Neural progenitor cell (in vitro differentiated cells): Measurements from ENCODE around the gene SLC20A1. TPM values are rescaled to one million over a fixed set of nuclear protein-coding genes. Genes with fewer than 3 reads are reported as not detected.

Experiments
- DNase-seq: peaks from one replicate; pipeline ENCODE4 v3.0.0-alpha.2; 2016; ENCODE audit warnings: low spot score
- H2AFZ ChIP-seq: fragments of 200-600 bp; sonication (generic); replicated peaks from 2 replicates; pipeline ENCODE4 v1.6.1; 2016; ENCODE audit warnings: antibody characterized with exemption
- H3F3A ChIP-seq: fragments of 200-600 bp; sonication (generic); 2 replicates; pipeline ENCODE4 v1.6.1; 2016; ENCODE audit warnings: antibody characterized with exemption, low read depth
- H3K27ac ChIP-seq: fragments of 200-600 bp; sonication (generic); 2 replicates; pipeline ENCODE4 v1.5.1; 2016; ENCODE audit warnings: mild to moderate bottlenecking
- H3K27me3 ChIP-seq: fragments of 200-600 bp; sonication (generic); 2 replicates; pipeline ENCODE4 v1.6.1; 2016; ENCODE audit warnings: mild to moderate bottlenecking, moderate library complexity
- H3K36me3 ChIP-seq: fragments of 200-600 bp; sonication (generic); 2 replicates; pipeline ENCODE4 v1.5.1; 2016
- H3K4me1 ChIP-seq: fragments of 200-600 bp; sonication (generic); 2 replicates; pipeline ENCODE4 v1.6.1; 2016; ENCODE audit warnings: mixed run types
- H3K4me2 ChIP-seq: fragments of 200-600 bp; sonication (generic); 2 replicates; pipeline ENCODE4 v1.6.1; 2016
- H3K4me3 ChIP-seq: fragments of 200-600 bp; sonication (generic); 2 replicates; pipeline ENCODE4 v1.5.1; 2016
- H3K79me2 ChIP-seq: fragments of 200-600 bp; sonication (generic); 2 replicates; pipeline ENCODE4 v1.6.1; 2016; ENCODE audit warnings: low read depth
- H3K9ac ChIP-seq: fragments of 200-600 bp; sonication (generic); 2 replicates; pipeline ENCODE4 v1.6.1; 2016
- H3K9me3 ChIP-seq: fragments of 200-600 bp; sonication (generic); 2 replicates; pipeline ENCODE4 v1.5.1; 2016; ENCODE audit warnings: low read depth
- H4K20me1 ChIP-seq: fragments of 200-600 bp; sonication (generic); 2 replicates; pipeline ENCODE4 v1.6.1; 2016; ENCODE audit warnings: low read depth
- H3K27ac Mint-ChIP-seq: 3 replicates; pipeline ENCODE4 v1.8.0; 2021; ENCODE audit warnings: mixed read lengths
- H3K27me3 Mint-ChIP-seq: 2 replicates; pipeline ENCODE4 v1.8.0; 2022; ENCODE audit warnings: low read depth, mild to moderate bottlenecking, inconsistent platforms, moderate library complexity, mixed read lengths; ENCODE audit not compliant: insufficient read depth
- H3K36me3 Mint-ChIP-seq: 3 replicates; pipeline ENCODE4 v1.8.0; 2021; ENCODE audit warnings: mixed read lengths
- H3K4me1 Mint-ChIP-seq: 3 replicates; pipeline ENCODE4 v1.8.0; 2021; ENCODE audit warnings: mixed read lengths
- H3K4me3 Mint-ChIP-seq: 3 replicates; pipeline ENCODE4 v1.8.0; 2021; ENCODE audit warnings: mild to moderate bottlenecking, moderate library complexity, mixed read lengths
- H3K9me3 Mint-ChIP-seq: 3 replicates; pipeline ENCODE4 v1.8.0; 2020; ENCODE audit warnings: mixed read lengths
- EZH2 ChIP-seq: fragments of 200-600 bp; sonication (generic); IDR thresholded peaks from 2 replicates; pipeline ENCODE4 v1.6.1; 2017; ENCODE audit warnings: antibody characterized with exemption, mild to moderate bottlenecking, moderate library complexity
- EZH2phosphoT487 ChIP-seq: fragments of 200-600 bp; sonication (generic); IDR thresholded peaks from 2 replicates; pipeline ENCODE4 v1.6.1; 2017; ENCODE audit warnings: antibody characterized with exemption
- total RNA-seq: library from RNA; depleted of rRNA; stranded (reverse); fragments of >200 nt; gene quantifications from 2 replicates; pipeline ENCODE4 v1.2.3, GENCODE V29; 2015; ENCODE audit warnings: low replicate concordance
- TF ChIP-seq, protein P1 (sequence below): fragments of 200-600 bp; sonication (generic); IDR thresholded peaks from 2 replicates; pipeline ENCODE4 v1.5.1; 2017; ENCODE audit warnings: antibody characterized with exemption, mild to moderate bottlenecking

The SLC20A1 gene
- total RNA-seq, 1 donor from 2014 or later = 61.1 TPM

DNA sequence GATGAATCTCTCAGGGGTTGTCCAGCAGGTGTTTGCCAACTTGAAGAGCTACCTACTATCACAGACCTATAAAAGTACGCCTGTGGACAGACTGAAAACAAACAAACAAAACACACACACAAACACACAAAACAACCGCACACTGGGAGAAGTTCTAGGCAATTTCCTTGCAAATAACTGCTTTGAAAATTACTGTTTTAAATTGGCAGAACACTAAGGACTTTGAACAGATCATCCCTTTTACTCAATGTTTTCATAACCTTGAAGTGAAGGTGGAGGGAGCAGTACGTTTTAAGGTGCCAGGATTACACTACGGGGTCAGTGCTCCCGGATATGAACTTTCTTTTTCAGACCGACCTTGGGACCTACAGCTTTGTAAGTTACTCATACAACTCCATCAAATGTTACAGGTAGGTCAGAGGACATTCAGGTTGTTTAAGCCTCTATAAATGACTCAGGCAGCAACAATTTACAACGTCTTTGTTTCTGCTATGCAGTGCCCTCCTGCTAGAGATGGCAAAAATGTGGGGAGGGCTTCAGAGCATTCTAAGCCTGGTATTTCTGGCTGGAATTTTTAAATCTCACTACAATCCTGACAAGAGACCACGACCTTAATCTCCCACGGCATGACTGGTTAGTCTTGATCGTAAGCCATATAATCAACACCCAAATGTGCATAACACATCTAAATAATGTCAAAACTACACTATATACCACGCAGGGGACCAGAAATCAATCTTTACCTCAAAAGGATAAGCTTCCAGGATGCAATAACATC is 1.4 kb upstream of the SLC20A1 start:
- Histone ChIP-seq H3K4me3 (peak overlapping the region; percentile 91), H3K27me3 (peaks cover 28% of the 10 kb centered on the region), H3K36me3 (peaks cover 17% of the 10 kb centered on the region), H3K9ac (no peak overlapping the region), H3K9me3 (no peaks in the 10 kb centered on the region), H4K20me1 (peaks cover 15% of the 10 kb centered on the region), H3K27ac (no peak overlapping the region), H2AFZ (no peak overlapping the region), H3F3A (peaks cover 4% of the 10 kb centered on the region), H3K4me1 (peaks cover 26% of the 10 kb centered on the region), H3K79me2 (peaks cover 35% of the 10 kb centered on the region), H3K4me2 (peak overlapping the region; percentile 81)
- H3K9me3 Mint-ChIP-seq = no peaks in the 10 kb centered on the region
- peaks cover 17% of the 10 kb centered on the region for H3K36me3 Mint-ChIP-seq
- H3K27me3 Mint-ChIP-seq = peaks cover 10% of the 10 kb centered on the region
- no peak for TF ChIP-seq EZH2phosphoT487
- peak; percentile 16 for TF ChIP-seq EZH2
- H3K4me3 Mint-ChIP-seq = peak overlapping the region; percentile 90
- H3K4me1 Mint-ChIP-seq = peaks cover 41% of the 10 kb centered on the region
- peak; percentile 30 for DNase-seq
- no peak overlapping the region for H3K27ac Mint-ChIP-seq

DNA sequence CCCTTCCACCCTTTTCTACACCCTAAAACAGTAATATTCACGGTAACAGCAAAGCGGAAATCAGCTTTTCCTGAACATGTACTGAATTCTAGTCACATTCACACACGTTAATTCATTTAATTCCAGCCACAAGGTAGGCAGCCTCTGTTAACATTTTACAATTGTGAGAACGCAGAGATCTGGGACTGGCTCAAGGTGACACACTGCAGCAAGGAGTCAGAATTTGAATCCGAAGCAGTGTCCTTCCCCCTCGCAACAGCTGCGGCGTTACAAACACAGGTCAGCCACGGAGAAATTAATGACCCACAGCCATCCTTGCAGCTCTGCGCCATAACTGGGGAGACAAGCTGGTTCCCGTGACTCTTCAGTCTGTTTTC is 818 bp upstream of the SLC20A1 start:
- no peak for DNase-seq
- Histone ChIP-seq H3K36me3 (peaks cover 19% of the 10 kb centered on the region), H3K4me1 (peaks cover 26% of the 10 kb centered on the region), H3K27me3 (peaks cover 28% of the 10 kb centered on the region), H3F3A (peaks cover 4% of the 10 kb centered on the region), H3K9me3 (no peaks in the 10 kb centered on the region), H3K9ac (no peak overlapping the region), H3K79me2 (peaks cover 41% of the 10 kb centered on the region), H4K20me1 (peaks cover 15% of the 10 kb centered on the region), H3K27ac (no peak overlapping the region), H3K4me2 (peak overlapping the region; percentile 81), H3K4me3 (peak overlapping the region; percentile 91), H2AFZ (no peak overlapping the region)
- TF ChIP-seq EZH2phosphoT487 = no peak
- TF ChIP-seq, protein P1, sequence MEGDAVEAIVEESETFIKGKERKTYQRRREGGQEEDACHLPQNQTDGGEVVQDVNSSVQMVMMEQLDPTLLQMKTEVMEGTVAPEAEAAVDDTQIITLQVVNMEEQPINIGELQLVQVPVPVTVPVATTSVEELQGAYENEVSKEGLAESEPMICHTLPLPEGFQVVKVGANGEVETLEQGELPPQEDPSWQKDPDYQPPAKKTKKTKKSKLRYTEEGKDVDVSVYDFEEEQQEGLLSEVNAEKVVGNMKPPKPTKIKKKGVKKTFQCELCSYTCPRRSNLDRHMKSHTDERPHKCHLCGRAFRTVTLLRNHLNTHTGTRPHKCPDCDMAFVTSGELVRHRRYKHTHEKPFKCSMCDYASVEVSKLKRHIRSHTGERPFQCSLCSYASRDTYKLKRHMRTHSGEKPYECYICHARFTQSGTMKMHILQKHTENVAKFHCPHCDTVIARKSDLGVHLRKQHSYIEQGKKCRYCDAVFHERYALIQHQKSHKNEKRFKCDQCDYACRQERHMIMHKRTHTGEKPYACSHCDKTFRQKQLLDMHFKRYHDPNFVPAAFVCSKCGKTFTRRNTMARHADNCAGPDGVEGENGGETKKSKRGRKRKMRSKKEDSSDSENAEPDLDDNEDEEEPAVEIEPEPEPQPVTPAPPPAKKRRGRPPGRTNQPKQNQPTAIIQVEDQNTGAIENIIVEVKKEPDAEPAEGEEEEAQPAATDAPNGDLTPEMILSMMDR = no peak
- peak; percentile 5 for TF ChIP-seq EZH2
- Mint-ChIP-seq H3K4me3 (peak overlapping the region; percentile 90), H3K9me3 (no peaks in the 10 kb centered on the region), H3K4me1 (peaks cover 41% of the 10 kb centered on the region), H3K27ac (no peak overlapping the region), H3K36me3 (peaks cover 20% of the 10 kb centered on the region), H3K27me3 (peaks cover 10% of the 10 kb centered on the region)

DNA sequence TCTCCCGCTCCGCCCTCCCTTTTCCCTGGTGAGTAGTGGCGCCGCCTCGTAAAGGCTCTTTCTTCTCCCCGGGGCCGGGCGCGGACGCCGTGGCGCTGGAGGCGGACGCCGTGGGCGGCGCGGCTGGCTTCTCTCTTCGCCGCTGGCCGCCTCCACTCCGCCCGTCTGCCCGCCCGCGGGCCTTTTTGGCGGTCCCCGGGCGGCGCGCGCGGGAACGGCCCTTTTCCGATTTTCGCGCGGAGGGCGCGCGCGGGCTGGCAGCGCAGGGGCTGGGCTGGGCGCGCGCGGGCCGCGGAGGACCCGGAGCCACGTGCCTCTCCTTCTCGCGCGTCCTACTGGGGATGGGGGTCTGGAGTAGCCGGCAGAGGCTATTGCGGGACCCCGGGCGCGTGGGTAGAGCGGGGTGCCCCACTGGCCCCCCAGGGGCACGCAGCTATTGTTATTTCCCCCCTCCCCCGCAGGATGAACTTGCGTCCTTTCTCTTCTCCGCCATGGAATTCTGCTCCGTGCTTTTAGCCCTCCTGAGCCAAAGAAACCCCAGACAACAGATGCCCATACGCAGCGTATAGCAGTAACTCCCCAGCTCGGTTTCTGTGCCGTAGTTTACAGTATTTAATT is 472 bp downstream of the SLC20A1 start:
- peak overlapping the region; percentile 42 for H3K27ac ChIP-seq
- TF ChIP-seq EZH2 (no peak), EZH2phosphoT487 (no peak)
- TF ChIP-seq, protein P1 = no peak
- peaks cover 27% of the 10 kb centered on the region for H3K36me3 Mint-ChIP-seq
- peak overlapping the region; percentile 95 for H3K4me3 Mint-ChIP-seq
- H3K79me2 ChIP-seq = peaks cover 54% of the 10 kb centered on the region
- peaks cover 24% of the 10 kb centered on the region for H3K36me3 ChIP-seq
- H3K4me2 ChIP-seq = peak overlapping the region; percentile 81
- no peak overlapping the region for H2AFZ ChIP-seq
- H3F3A ChIP-seq = peaks cover 4% of the 10 kb centered on the region
- H4K20me1 ChIP-seq = peaks cover 25% of the 10 kb centered on the region
- peaks cover 33% of the 10 kb centered on the region for H3K4me1 Mint-ChIP-seq
- H3K4me1 ChIP-seq = peaks cover 26% of the 10 kb centered on the region
- peak overlapping the region; percentile 62 for H3K9ac ChIP-seq
- peaks cover 10% of the 10 kb centered on the region for H3K27me3 Mint-ChIP-seq
- no peak overlapping the region for H3K27ac Mint-ChIP-seq
- no peaks in the 10 kb centered on the region for H3K9me3 ChIP-seq
- peaks cover 28% of the 10 kb centered on the region for H3K27me3 ChIP-seq
- H3K9me3 Mint-ChIP-seq = no peaks in the 10 kb centered on the region
- peak overlapping the region; percentile 91 for H3K4me3 ChIP-seq
- peak; percentile 34 for DNase-seq
